Mammary epithelial cell (primary cell): ENCODE data around the gene SLC6A18.

ENCODE experiments used
- EZH2 ChIP-seq: IDR thresholded peaks from 2 replicates; pipeline ENCODE4 v1.6.1; 2012; ENCODE audit warnings: low read length, inconsistent platforms, borderline replicate concordance
- TF ChIP-seq, protein P1 (sequence below), 2 donors: IDR thresholded peaks in 1 of 2; conservative IDR thresholded peaks in 1 of 2; 2 replicates each; pipeline ENCODE4 v1.5.1; 2011 to 2012; ENCODE audit warnings: inconsistent platforms in 2 of 2, low read length in 2 of 2, mild to moderate bottlenecking in 2 of 2, control low read depth in 1 of 2, low read depth in 1 of 2; ENCODE audit not compliant: insufficient read depth in 1 of 2; ENCODE audit errors: extremely low read depth in 1 of 2

DNA sequence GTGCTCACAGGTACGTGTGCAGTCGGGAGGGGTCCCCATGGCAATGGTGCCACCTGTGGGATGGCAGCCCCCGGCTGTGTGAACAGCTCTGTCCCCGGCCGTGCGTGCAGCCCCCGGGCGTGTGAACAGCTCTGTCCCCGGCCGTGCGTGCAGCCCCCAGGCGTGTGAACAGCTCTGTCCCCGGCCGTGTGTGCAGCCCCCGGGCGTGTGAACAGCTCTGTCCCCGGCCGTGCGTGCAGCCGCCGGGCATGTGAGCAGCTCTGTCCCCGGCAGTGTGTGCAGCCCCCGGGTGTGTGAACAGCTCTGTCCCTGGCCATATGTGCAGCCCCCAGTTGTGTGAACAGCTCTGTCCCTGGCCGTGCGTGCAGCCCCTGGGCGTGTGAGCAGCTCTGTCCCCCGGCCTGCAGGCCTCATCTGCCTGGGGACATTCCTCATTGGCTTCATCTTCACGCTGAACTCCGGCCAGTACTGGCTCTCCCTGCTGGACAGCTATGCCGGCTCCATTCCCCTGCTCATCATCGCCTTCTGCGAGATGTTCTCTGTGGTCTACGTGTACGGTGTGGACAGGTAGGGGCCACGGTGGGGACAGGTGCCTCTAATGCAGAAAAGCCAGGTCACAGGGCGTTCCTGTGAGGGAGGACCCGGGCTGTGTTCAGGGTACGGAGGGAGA is 5.9 kb upstream of the SLC6A18 start:
- TF ChIP-seq, protein P1, sequence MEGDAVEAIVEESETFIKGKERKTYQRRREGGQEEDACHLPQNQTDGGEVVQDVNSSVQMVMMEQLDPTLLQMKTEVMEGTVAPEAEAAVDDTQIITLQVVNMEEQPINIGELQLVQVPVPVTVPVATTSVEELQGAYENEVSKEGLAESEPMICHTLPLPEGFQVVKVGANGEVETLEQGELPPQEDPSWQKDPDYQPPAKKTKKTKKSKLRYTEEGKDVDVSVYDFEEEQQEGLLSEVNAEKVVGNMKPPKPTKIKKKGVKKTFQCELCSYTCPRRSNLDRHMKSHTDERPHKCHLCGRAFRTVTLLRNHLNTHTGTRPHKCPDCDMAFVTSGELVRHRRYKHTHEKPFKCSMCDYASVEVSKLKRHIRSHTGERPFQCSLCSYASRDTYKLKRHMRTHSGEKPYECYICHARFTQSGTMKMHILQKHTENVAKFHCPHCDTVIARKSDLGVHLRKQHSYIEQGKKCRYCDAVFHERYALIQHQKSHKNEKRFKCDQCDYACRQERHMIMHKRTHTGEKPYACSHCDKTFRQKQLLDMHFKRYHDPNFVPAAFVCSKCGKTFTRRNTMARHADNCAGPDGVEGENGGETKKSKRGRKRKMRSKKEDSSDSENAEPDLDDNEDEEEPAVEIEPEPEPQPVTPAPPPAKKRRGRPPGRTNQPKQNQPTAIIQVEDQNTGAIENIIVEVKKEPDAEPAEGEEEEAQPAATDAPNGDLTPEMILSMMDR (conservative IDR thresholded peaks at IDR 0.05 in 1 of 2, IDR thresholded peaks at IDR 0.05 in 1 of 2; ENCODE audit: extremely low read depth in 1 of 2, insufficient read depth in 1 of 2, low read depth in 1 of 2, low read length in 2 of 2), result no peak
- TF ChIP-seq EZH2, result no peak
